Esophagus muscularis mucosa (tissue), 4 donors: ENCODE measurements around the gene OAF. TPM values are rescaled to one million over a fixed set of nuclear protein-coding genes. Genes with fewer than 3 reads are reported as not detected.

ENCODE experiments used
- DNase-seq: peaks from one replicate; pipeline ENCODE4 v3.0.0-alpha.2; 2017; ENCODE audit errors: extremely low spot score
- H3K27ac ChIP-seq, 4 donors: fragments of 200-600 bp; sonication (generic); replicated peaks in 1 of 4; 1 replicate in 3 of 4; 2 replicates in 1 of 4; pipeline ENCODE4 v1.5.1; 2016 to 2019; ENCODE audit warnings: mild to moderate bottlenecking in 1 of 4
- H3K27me3 ChIP-seq, 4 donors: fragments of 200-600 bp; sonication (generic); one replicate each; pipeline versions ENCODE4 v1.5.1 to v1.6.0; 2016 to 2019
- H3K36me3 ChIP-seq, 4 donors: fragments of 200-600 bp; sonication (generic); one replicate each; pipeline ENCODE4 v1.5.1; 2016 to 2019
- H3K4me1 ChIP-seq, 4 donors: fragments of 200-600 bp; sonication (generic); one replicate each; pipeline ENCODE4 v1.5.1; 2016 to 2019
- H3K4me3 ChIP-seq, 4 donors: fragments of 200-600 bp; sonication (generic); 1 replicate in 2 of 4; 2 replicates in 2 of 4; pipeline ENCODE4 v1.5.1; 2016 to 2019; ENCODE audit warnings: mild to moderate bottlenecking in 4 of 4, moderate library complexity in 1 of 4
- H3K9me3 ChIP-seq, 4 donors: fragments of 200-600 bp; sonication (generic); 1 replicate in 3 of 4; 2 replicates in 1 of 4; pipeline ENCODE4 v1.5.1; 2016 to 2019
- CTCF ChIP-seq, 3 experiments: fragments of 200-600 bp in 2 of 3; fragments of 450-650 bp in 1 of 3; sonication (generic) in 2 of 3; IDR thresholded peaks; one replicate each; pipeline ENCODE4 v1.5.1; 2017 to 2019; ENCODE audit warnings: antibody characterized with exemption in 3 of 3, mild to moderate bottlenecking in 2 of 3, moderate library complexity in 1 of 3
- EP300 ChIP-seq: sonication (generic); formaldehyde crosslinking; IDR thresholded peaks from one replicate; pipeline ENCODE4 v1.6.1; 2017; ENCODE audit warnings: antibody characterized with exemption
- POLR2A ChIP-seq: fragments of 450-650 bp; IDR thresholded peaks from one replicate; pipeline ENCODE4 v1.6.1; 2017; ENCODE audit warnings: antibody characterized with exemption, moderate library complexity, mild to moderate bottlenecking, low read depth
- POLR2AphosphoS5 ChIP-seq, 2 donors: sonication (generic); formaldehyde crosslinking; IDR thresholded peaks; one replicate each; pipeline ENCODE4 v1.6.1; 2017; ENCODE audit warnings: antibody characterized with exemption in 2 of 2
- WGBS: methylation state at CpG from one replicate; pipeline ENCODE4 v1.1.5; 2018; 5-methylcytosine and 5-hydroxymethylcytosine counted together
- intact Hi-C: fragments of 100-400 bp; cut with DNase I; formaldehyde crosslinking; loops from one replicate; pipeline ENCODE4 v1.15.1; 2023
- total RNA-seq, 4 donors: library from RNA; depleted of rRNA; stranded (reverse); fragments of >200 nt; gene quantifications; one replicate each; pipeline versions ENCODE4 v1.1.0 to v1.2.1, GENCODE V29; 2016

The OAF gene
- total RNA-seq, 4 donors from 2014 or later = 30.7 to 66.1 (median 58.1) TPM

GRCh38 chr11:120221115-120221752 lies 10.4 kb downstream of the OAF start:
- intact Hi-C loops = no loop called here

DNA sequence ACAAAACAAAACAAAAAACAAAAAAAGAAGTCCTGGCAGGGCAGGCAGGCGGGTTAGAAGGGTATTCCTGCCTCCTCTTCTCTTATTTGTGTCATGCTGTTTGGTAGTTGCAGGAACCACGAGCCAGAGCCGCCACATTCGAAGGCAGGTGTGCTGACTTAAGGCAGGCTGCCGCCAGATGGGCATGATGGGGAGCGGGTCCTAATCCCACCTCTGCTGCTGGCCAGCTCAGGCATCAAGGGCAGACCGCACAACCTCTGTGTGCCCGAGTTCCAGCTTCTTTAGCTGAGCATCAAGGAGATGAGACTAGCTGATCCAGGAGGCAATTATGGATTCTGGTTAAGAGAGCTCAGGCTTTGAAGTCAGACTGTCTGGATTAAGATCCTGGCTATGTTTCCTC lies 12.1 kb downstream of the OAF start:
- Histone ChIP-seq H3K4me3 (no peak overlapping the region), H3K4me1 (peaks cover 36 to 93% (median 77%) of the 10 kb centered on the region in 4 donors), H3K9me3 (no peaks in the 10 kb centered on the region), H3K36me3 (peaks cover 0 to 20% (median 6%) of the 10 kb centered on the region in 4 donors), H3K27ac (peak overlapping the region in 3 of 4 donors; percentile 46 to 78 (median 48)), H3K27me3 (no peaks in the 10 kb centered on the region)
- intact Hi-C loops = no loop called here
- WGBS = 90% methylated on average over 8 of the region's 8 CpGs
- no peak for DNase-seq
- TF ChIP-seq CTCF (IDR thresholded peaks at IDR 0.05) (no peak), POLR2A (no peak), EP300 (no peak), POLR2AphosphoS5 (IDR thresholded peaks at IDR 0.05) (no peak)

More at GRCh38 chr11:120221115-120221752, 10.4 kb downstream of the OAF start:
- Histone ChIP-seq H3K9me3 (no peaks in the 10 kb centered on the region), H3K4me1 (peaks cover 51 to 100% (median 91%) of the 10 kb centered on the region in 4 donors), H3K27me3 (no peaks in the 10 kb centered on the region), H3K4me3 (no peak overlapping the region), H3K27ac (peak overlapping the region; percentile 27 to 78 (median 46)), H3K36me3 (peaks cover 0 to 4% (median 0%) of the 10 kb centered on the region in 4 donors)
- DNase-seq = no peak
- TF ChIP-seq POLR2A = no peak
- no peak for TF ChIP-seq POLR2AphosphoS5 (IDR thresholded peaks at IDR 0.05)
- no peak for TF ChIP-seq EP300
- TF ChIP-seq CTCF (IDR thresholded peaks at IDR 0.05) = no peak
- WGBS = 90% methylated on average over 1 of the region's 1 CpG

DNA sequence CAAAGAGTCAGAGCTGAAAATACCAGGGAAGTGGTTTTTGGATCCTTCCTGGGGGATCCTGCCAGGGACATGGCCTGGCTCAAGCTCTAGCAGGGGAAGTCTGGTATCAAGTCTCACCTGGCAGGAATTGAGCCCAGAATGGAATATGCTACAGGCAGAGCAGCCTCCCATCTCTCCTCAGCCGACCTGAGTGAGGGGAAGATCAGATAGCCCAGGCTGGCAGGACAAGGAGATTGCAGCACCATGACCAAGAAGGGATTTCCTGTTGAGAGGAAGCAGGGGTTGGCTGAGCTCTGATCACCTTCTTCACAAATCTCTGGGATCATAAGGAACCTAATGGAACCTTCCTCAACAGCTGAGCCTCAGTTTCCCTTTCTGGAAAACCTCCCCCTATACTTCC lies 13.0 kb downstream of the OAF start:
- 9% methylated on average over 1 of the region's 1 CpG for WGBS
- Histone ChIP-seq H3K4me1 (peaks cover 36 to 84% (median 68%) of the 10 kb centered on the region in 4 donors), H3K9me3 (no peaks in the 10 kb centered on the region), H3K27me3 (no peaks in the 10 kb centered on the region), H3K27ac (peak overlapping the region; percentile 48 to 78 (median 62)), H3K36me3 (peaks cover 0 to 27% (median 9%) of the 10 kb centered on the region in 4 donors), H3K4me3 (no peak overlapping the region)
- no peak for DNase-seq
- intact Hi-C loops = no loop called here
- TF ChIP-seq POLR2AphosphoS5 (IDR thresholded peaks at IDR 0.05) = no peak
- TF ChIP-seq CTCF (IDR thresholded peaks at IDR 0.05) = no peak
- TF ChIP-seq POLR2A = no peak
- no peak for TF ChIP-seq EP300

DNA sequence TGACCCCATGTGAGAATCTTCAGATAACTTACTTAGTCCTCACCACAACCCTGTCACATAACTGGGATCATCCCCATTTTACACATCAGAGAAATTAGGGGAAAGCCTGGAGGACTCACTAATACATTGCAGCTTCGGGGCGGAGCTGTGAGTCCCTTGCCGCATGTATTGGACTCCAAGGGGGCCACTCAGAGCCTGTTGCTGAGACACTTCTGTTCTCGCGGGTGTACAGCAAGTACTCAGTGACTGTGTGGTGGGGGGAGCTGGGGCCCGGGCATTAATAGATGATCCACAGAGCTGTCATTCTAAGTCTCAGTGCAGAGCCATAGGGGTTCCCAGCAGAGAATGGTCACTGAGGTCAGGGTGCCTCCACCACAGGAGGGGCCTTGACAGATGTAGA lies 13.5 kb downstream of the OAF start:
- intact Hi-C loops = no loop called here
- H3K9me3 ChIP-seq = no peaks in the 10 kb centered on the region
- WGBS = 73% methylated on average over 6 of the region's 6 CpGs
- peaks cover 33 to 79% (median 63%) of the 10 kb centered on the region in 4 donors for H3K4me1 ChIP-seq
- no peak for DNase-seq
- TF ChIP-seq CTCF (IDR thresholded peaks at IDR 0.05) (no peak), EP300 (no peak), POLR2AphosphoS5 (IDR thresholded peaks at IDR 0.05) (no peak), POLR2A (no peak)
- H3K27me3 ChIP-seq = no peaks in the 10 kb centered on the region
- peak overlapping the region; percentile 58 to 78 (median 62) for H3K27ac ChIP-seq
- H3K4me3 ChIP-seq = no peak overlapping the region
- peaks cover 0 to 33% (median 12%) of the 10 kb centered on the region in 4 donors for H3K36me3 ChIP-seq
